Neuronal stem cell (in vitro differentiated cells): Measurements from ENCODE around the gene CRLF2.
"Not testable (repeated sequence)": the region's sequence is repeated elsewhere in the genome, so short reads cannot be mapped to it uniquely, and the experiment has no call there.

Experiments used
- DNase-seq: peaks from one replicate; pipeline ENCODE4 v3.0.0-alpha.2; 2013; ENCODE audit warnings: low spot score
- H2AFZ ChIP-seq: one replicate; pipeline ENCODE4 v1.6.1; 2013; ENCODE audit warnings: mild to moderate bottlenecking, low read length, inconsistent platforms
- H2AK5ac ChIP-seq: 2 replicates; pipeline ENCODE4 v1.6.1; 2013; ENCODE audit warnings: low read depth, mild to moderate bottlenecking, inconsistent platforms, low read length, moderate library complexity, mixed read lengths
- H2BK120ac ChIP-seq: 2 replicates; pipeline ENCODE4 v1.6.1; 2013; ENCODE audit warnings: low read depth, mild to moderate bottlenecking, inconsistent platforms, low read length, moderate library complexity, mixed read lengths
- H2BK12ac ChIP-seq: one replicate; pipeline ENCODE4 v1.6.1; 2013; ENCODE audit warnings: low read length, inconsistent platforms
- H2BK15ac ChIP-seq: 2 replicates; pipeline ENCODE4 v1.6.1; 2013; ENCODE audit warnings: mild to moderate bottlenecking, low read length, inconsistent platforms, mixed read lengths
- H2BK5ac ChIP-seq: one replicate; pipeline ENCODE4 v1.6.1; 2013; ENCODE audit warnings: inconsistent platforms, mild to moderate bottlenecking, low read length, moderate library complexity
- H3K14ac ChIP-seq: one replicate; pipeline ENCODE4 v1.6.1; 2013; ENCODE audit warnings: low read length, inconsistent platforms
- H3K18ac ChIP-seq: 2 replicates; pipeline ENCODE4 v1.6.1; 2013; ENCODE audit warnings: low read length, inconsistent platforms
- H3K23ac ChIP-seq: 2 replicates; pipeline ENCODE4 v1.6.1; 2013; ENCODE audit warnings: low read depth, mild to moderate bottlenecking, mixed read lengths, low read length, inconsistent platforms; ENCODE audit not compliant: poor library complexity
- H3K27ac ChIP-seq: replicated peaks from 3 replicates; pipeline ENCODE4 v1.5.1; 2013; ENCODE audit warnings: low read length, inconsistent platforms
- H3K27me3 ChIP-seq, 3 experiments: 2 replicates each; pipeline ENCODE4 v1.6.1; 2013; ENCODE audit warnings: low read length in 3 of 3, mild to moderate bottlenecking in 2 of 3, inconsistent platforms in 1 of 3, low read depth in 1 of 3, mixed read lengths in 1 of 3, moderate library complexity in 1 of 3; ENCODE audit not compliant: control insufficient read depth in 3 of 3, insufficient read depth in 3 of 3
- H3K36me3 ChIP-seq, 2 donors: replicated peaks in 1 of 2; 2 replicates each; pipeline ENCODE4 v1.6.1; 2013; ENCODE audit warnings: low read length in 2 of 2; ENCODE audit not compliant: control insufficient read depth in 2 of 2, insufficient read depth in 2 of 2
- H3K4ac ChIP-seq: 2 replicates; pipeline ENCODE4 v1.6.1; 2013; ENCODE audit warnings: inconsistent platforms, mild to moderate bottlenecking, low read length, moderate library complexity
- H3K4me1 ChIP-seq, 2 donors: 1 replicate in 1 of 2; 2 replicates in 1 of 2; pipeline ENCODE4 v1.6.1; 2013; ENCODE audit warnings: low read length in 2 of 2, low read depth in 1 of 2; ENCODE audit not compliant: control insufficient read depth in 2 of 2, insufficient read depth in 1 of 2
- H3K4me2 ChIP-seq: one replicate; pipeline ENCODE4 v1.6.1; 2013; ENCODE audit warnings: mild to moderate bottlenecking, low read length, inconsistent platforms; ENCODE audit not compliant: insufficient read depth, poor library complexity, severe bottlenecking
- H3K4me3 ChIP-seq, 2 donors: 2 replicates each; pipeline ENCODE4 v1.5.1; 2013; ENCODE audit warnings: low read length in 2 of 2, mild to moderate bottlenecking in 2 of 2, inconsistent platforms in 1 of 2, moderate library complexity in 1 of 2
- H3K79me1 ChIP-seq: one replicate; pipeline ENCODE4 v1.6.1; 2013; ENCODE audit warnings: low read depth, mild to moderate bottlenecking, inconsistent platforms, low read length, moderate library complexity
- H3K9ac ChIP-seq: one replicate; pipeline ENCODE4 v1.6.1; 2013; ENCODE audit warnings: mild to moderate bottlenecking, low read depth, low read length, inconsistent platforms; ENCODE audit not compliant: poor library complexity
- H3K9me3 ChIP-seq, 2 donors: replicated peaks in 1 of 2; 2 replicates each; pipeline versions ENCODE3 to v1.6.1; 2013; ENCODE audit warnings: low read length in 2 of 2, mild to moderate bottlenecking in 2 of 2, inconsistent platforms in 1 of 2, low read depth in 1 of 2, mixed read lengths in 1 of 2, moderate library complexity in 1 of 2; ENCODE audit not compliant: control insufficient read depth in 2 of 2, insufficient read depth in 1 of 2
- H4K8ac ChIP-seq: one replicate; pipeline ENCODE4 v1.6.1; 2013; ENCODE audit warnings: low read depth, mild to moderate bottlenecking, inconsistent platforms, low read length, moderate library complexity
- H4K91ac ChIP-seq: one replicate; pipeline ENCODE4 v1.6.1; 2013; ENCODE audit warnings: low read length, low read depth, mild to moderate bottlenecking, inconsistent platforms; ENCODE audit not compliant: poor library complexity
- WGBS, 2 donors: extraction: QIAGEN DNeasy Blood & Tissue Kit; methylation state at CpG; one replicate each; pipeline ENCODE4 v1.1.7; 2013; ENCODE audit warnings: missing lambda C conversion rate in 2 of 2, mixed read lengths in 1 of 2; ENCODE audit not compliant: insufficient read length in 2 of 2, insufficient replicate concordance in 1 of 2; ENCODE audit errors: extremely low coverage in 2 of 2; 5-methylcytosine and 5-hydroxymethylcytosine counted together

Gene CRLF2

GRCh38 chrX:1231850-1232465 lies 19.5 kb upstream of the CRLF2 start:
- no peak overlapping the region for H4K8ac ChIP-seq
- H2BK15ac ChIP-seq = no peak overlapping the region
- no peak overlapping the region for H2BK120ac ChIP-seq
- H2AK5ac ChIP-seq = no peak overlapping the region
- no peak overlapping the region for H3K23ac ChIP-seq
- no peak overlapping the region for H3K4ac ChIP-seq
- no peak overlapping the region for H2BK5ac ChIP-seq
- H2AFZ ChIP-seq = peak overlapping the region; percentile 53
- H3K4me1 ChIP-seq = no peaks in the 10 kb centered on the region
- H3K36me3 ChIP-seq = no peaks in the 10 kb centered on the region
- H2BK12ac ChIP-seq = no peak overlapping the region
- H3K9ac ChIP-seq = no peak overlapping the region
- no CpG with 5 or more reads among the region's 15 CpGs for WGBS, 2 donors
- no peaks in the 10 kb centered on the region for H3K27me3 ChIP-seq
- no peak overlapping the region for H3K27ac ChIP-seq
- H3K14ac ChIP-seq = no peak overlapping the region
- no peak overlapping the region for H4K91ac ChIP-seq
- no peaks in the 10 kb centered on the region for H3K79me1 ChIP-seq
- H3K9me3 ChIP-seq = no peaks in the 10 kb centered on the region
- no peak overlapping the region for H3K4me2 ChIP-seq
- DNase-seq = no peak
- H3K18ac ChIP-seq = no peak overlapping the region
- no peak overlapping the region for H3K4me3 ChIP-seq

- H2BK5ac ChIP-seq, H2BK12ac ChIP-seq, DNase-seq, H3K23ac ChIP-seq, H3K36me3 ChIP-seq, H3K4me3 ChIP-seq, H2BK15ac ChIP-seq, H3K9me3 ChIP-seq, H3K4ac ChIP-seq, H2AK5ac ChIP-seq, H2AFZ ChIP-seq, H3K4me2 ChIP-seq, H4K8ac ChIP-seq, H3K18ac ChIP-seq, H2BK120ac ChIP-seq, H4K91ac ChIP-seq, H3K79me1 ChIP-seq, H3K27ac ChIP-seq, H3K27me3 ChIP-seq, H3K9ac ChIP-seq, H3K14ac ChIP-seq, H3K4me1 ChIP-seq: not testable (repeated sequence)
- no CpG with 5 or more reads among the region's 8 CpGs for WGBS, 2 donors
Observed at GRCh38 chrX:1228101-1228500, 15.7 kb upstream of the CRLF2 start.

GRCh38 chrX:1226249-1226648 lies 13.8 kb upstream of the CRLF2 start:
- Histone ChIP-seq H2BK15ac (no peak overlapping the region), H2BK5ac (no peak overlapping the region), H4K91ac (no peak overlapping the region), H3K4ac (no peak overlapping the region), H3K27me3 (no peaks in the 10 kb centered on the region), H2BK120ac (no peak overlapping the region), H3K9me3 (peaks cover 4 to 6% of the 10 kb centered on the region in 2 donors), H3K9ac (no peak overlapping the region), H3K23ac (no peak overlapping the region), H2AFZ (no peak overlapping the region), H3K14ac (peak overlapping the region; percentile 17), H3K79me1 (no peaks in the 10 kb centered on the region), H3K36me3 (no peaks in the 10 kb centered on the region), H2BK12ac (no peak overlapping the region), H3K4me2 (no peak overlapping the region), H3K27ac (no peak overlapping the region), H2AK5ac (no peak overlapping the region), H3K18ac (no peak overlapping the region), H4K8ac (no peak overlapping the region), H3K4me1 (peaks cover 0 to 5% of the 10 kb centered on the region in 2 donors), H3K4me3 (no peak overlapping the region)
- DNase-seq = no peak

- Histone ChIP-seq H2BK12ac (no peak overlapping the region), H3K9me3 (peaks cover 4 to 6% of the 10 kb centered on the region in 2 donors), H2BK120ac (no peak overlapping the region), H3K4me2 (peak overlapping the region; percentile 11), H2BK5ac (no peak overlapping the region), H4K91ac (no peak overlapping the region), H2BK15ac (no peak overlapping the region), H3K36me3 (no peaks in the 10 kb centered on the region), H3K23ac (no peak overlapping the region), H2AK5ac (no peak overlapping the region), H3K79me1 (no peaks in the 10 kb centered on the region), H3K4me1 (peaks cover 0 to 5% of the 10 kb centered on the region in 2 donors), H4K8ac (no peak overlapping the region), H3K9ac (no peak overlapping the region), H3K4ac (no peak overlapping the region), H3K18ac (no peak overlapping the region), H3K14ac (no peak overlapping the region), H3K27ac (peak overlapping the region; percentile 42), H3K4me3 (no peak overlapping the region), H2AFZ (peak overlapping the region; percentile 78), H3K27me3 (no peaks in the 10 kb centered on the region)
- DNase-seq = no peak
- no CpG with 5 or more reads among the region's 8 CpGs for WGBS, 2 donors
Observed at GRCh38 chrX:1224954-1225353, 12.5 kb upstream of the CRLF2 start.
